HG03196 (cell line): Measurements from ENCODE around the gene VEPH1.

Source experiments
- ATAC-seq: cut with Tn5 transposase; IDR thresholded peaks from one replicate; pipeline ENCODE4 v1.9.1; 2021; ENCODE audit not compliant: unreplicated experiment

Gene VEPH1

GRCh38 chr3:157393113-157393512, 110.1 kb downstream of the VEPH1 start:
- no peak for ATAC-seq

GRCh38 chr3:157392104-157392503, 111.1 kb downstream of the VEPH1 start:
- ATAC-seq = no peak

- no peak for ATAC-seq
Observed at GRCh38 chr3:157390713-157391515, 112.3 kb downstream of the VEPH1 start.

- no peak for ATAC-seq
Observed at GRCh38 chr3:157388976-157389375, 114.2 kb downstream of the VEPH1 start.

GRCh38 chr3:157387708-157388435, 115.3 kb downstream of the VEPH1 start:
- ATAC-seq = no peak

GRCh38 chr3:157384491-157384890, 118.7 kb downstream of the VEPH1 start:
- no peak for ATAC-seq

- no peak for ATAC-seq
Observed at GRCh38 chr3:157384031-157384430, 119.2 kb downstream of the VEPH1 start.

- ATAC-seq = no peak
Observed at GRCh38 chr3:157381606-157382005, 121.6 kb downstream of the VEPH1 start.

- no peak for ATAC-seq
Observed at GRCh38 chr3:157379525-157380140, 123.6 kb downstream of the VEPH1 start.

- no peak for ATAC-seq
Observed at GRCh38 chr3:157376603-157377300, 126.5 kb downstream of the VEPH1 start.

GRCh38 chr3:157375342-157375986, 127.8 kb downstream of the VEPH1 start:
- no peak for ATAC-seq

GRCh38 chr3:157374933-157375332, 128.3 kb downstream of the VEPH1 start:
- ATAC-seq = no peak

GRCh38 chr3:157373783-157374182, 129.4 kb downstream of the VEPH1 start:
- ATAC-seq = no peak

- no peak for ATAC-seq
Observed at GRCh38 chr3:157370867-157371266, 132.3 kb downstream of the VEPH1 start.

- ATAC-seq = no peak
Observed at GRCh38 chr3:157369727-157370421, 133.3 kb downstream of the VEPH1 start.

GRCh38 chr3:157368171-157368570, 135.0 kb downstream of the VEPH1 start:
- no peak for ATAC-seq

- no peak for ATAC-seq
Observed at GRCh38 chr3:157363393-157363792, 139.8 kb downstream of the VEPH1 start.

- no peak for ATAC-seq
Observed at GRCh38 chr3:157362348-157362747, 140.9 kb downstream of the VEPH1 start.

- no peak for ATAC-seq
Observed at GRCh38 chr3:157360044-157360443, 143.2 kb downstream of the VEPH1 start.

GRCh38 chr3:157356541-157356940, 146.7 kb downstream of the VEPH1 start:
- ATAC-seq = no peak
